Ovary (tissue), 3 donors: Measurements from ENCODE around the gene MRPL30.

Source experiments
- CTCF ChIP-seq, 3 donors: fragments of 450-650 bp in 2 of 3; fragments of 200-600 bp in 1 of 3; IDR thresholded peaks; one replicate each; pipeline versions ENCODE4 v1.5.1 to v1.8.0; 2016 to 2022; ENCODE audit warnings: antibody characterized with exemption in 3 of 3, mild to moderate bottlenecking in 1 of 3
- POLR2A ChIP-seq: fragments of 450-650 bp; IDR thresholded peaks from one replicate; pipeline ENCODE4 v1.6.1; 2017; ENCODE audit warnings: antibody characterized with exemption, mild to moderate bottlenecking, moderate library complexity
- donor health status: DM: no; HTN: no; CAD: no.

DNA sequence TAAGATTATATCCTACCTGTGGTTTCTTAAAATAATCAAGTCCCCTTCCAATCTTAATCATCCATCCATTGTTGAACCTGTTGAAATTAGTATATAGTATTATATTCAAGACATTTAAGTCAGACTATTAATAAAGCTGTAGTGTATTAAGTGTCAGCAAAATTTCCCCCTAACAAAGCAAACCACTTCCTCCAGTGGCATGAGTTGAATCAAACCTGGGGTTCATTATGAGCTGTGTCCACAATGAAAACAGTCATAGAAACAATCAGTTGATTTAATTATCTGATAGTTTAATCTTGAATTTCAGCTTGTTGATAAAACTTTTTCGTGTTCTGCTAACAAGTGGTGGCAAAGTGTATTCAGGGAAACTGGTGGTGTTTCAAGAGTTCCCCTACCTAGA is 11.4 kb upstream of the MRPL30 start:
- no peak for TF ChIP-seq POLR2A
- TF ChIP-seq CTCF (IDR thresholded peaks at IDR 0.05) = no peak
